K562 (cell line): ENCODE measurements around the gene ETS2. TPM values are rescaled to one million over a fixed set of nuclear protein-coding genes. Genes with fewer than 3 reads are reported as not detected.

Experiments used
- ATAC-seq: fragments of 200-7000 bp; cut with Tn5 transposase; 3 replicates; pipeline ENCODE4 v1.9.1; 2020; ENCODE audit warnings: moderate library complexity
- BruUV-seq: library from RNA; stranded (reverse); fragments of 400-500 nt; replicated peaks from 2 replicates; lab custom pipeline; 2021; lab: Mats Ljungman, UMichigan
- CTCF ChIA-PET: fragments of 300-600 bp; formaldehyde crosslinking; extraction: SDS; loops from one replicate; lab custom pipeline; 2021; ENCODE audit warnings: low intra/inter-chr PET ratio; lab: Yijun Ruan, JAX
- POLR2A ChIA-PET: fragments of 300-600, 350-650 bp; sonication (Branson Sonifier 250); formaldehyde crosslinking; extraction: SDS; loops from one replicate; lab custom pipeline; 2021; ENCODE audit warnings: antibody characterized with exemption, inconsistent platforms; lab: Yijun Ruan, JAX
- DNase-seq, 4 experiments: peaks; one replicate each; pipeline versions ENCODE4 v3.0.0 to v3.0.0-alpha.2; 2011 to 2018; ENCODE audit warnings: low spot score in 3 of 4, mixed read lengths in 3 of 4; ENCODE audit errors: extremely low read depth in 1 of 4
- FAIRE-seq: peaks from 2 replicates; lab custom pipeline; 2011; peaks lifted over from hg19 to GRCh38; lab: Jason Lieb, UNC
- H2AFZ ChIP-seq: 2 replicates; pipeline ENCODE4 v1.6.0; 2011; ENCODE audit warnings: low read depth, low read length, control low read depth, inconsistent platforms
- H3K27ac ChIP-seq: fragments of 200-600 bp; 3 replicates; pipeline ENCODE4 v1.8.0; 2011; ENCODE audit warnings: low read depth, mild to moderate bottlenecking, control low read depth, inconsistent platforms, low read length, moderate library complexity, mixed read lengths; ENCODE audit errors: extremely low read depth
- H3K27me3 ChIP-seq, 2 experiments: fragments of 300-600 bp in 1 of 2; 2 replicates in 1 of 2; 3 replicates in 1 of 2; pipeline versions ENCODE4 v1.6.0 to v1.8.0; 2011; ENCODE audit warnings: inconsistent platforms in 2 of 2, low read length in 2 of 2, mild to moderate bottlenecking in 1 of 2, mixed read lengths in 1 of 2, moderate library complexity in 1 of 2; ENCODE audit not compliant: control insufficient read depth in 2 of 2, insufficient read depth in 2 of 2
- H3K36me3 ChIP-seq: fragments of 300-600 bp; 3 replicates; pipeline ENCODE4 v1.8.0; 2011; ENCODE audit warnings: mild to moderate bottlenecking, low read length, inconsistent platforms; ENCODE audit not compliant: control insufficient read depth, insufficient read depth
- H3K4me1 ChIP-seq, 2 experiments: fragments of 200-600 bp in 1 of 2; replicated peaks in 1 of 2; 2 replicates in 1 of 2; 3 replicates in 1 of 2; pipeline versions ENCODE4 v1.5.1 to v1.8.0; 2011; ENCODE audit warnings: inconsistent platforms in 2 of 2, low read length in 2 of 2, mild to moderate bottlenecking in 1 of 2, mixed read lengths in 1 of 2, moderate library complexity in 1 of 2; ENCODE audit not compliant: control insufficient read depth in 2 of 2, insufficient read depth in 2 of 2
- H3K4me2 ChIP-seq: 2 replicates; pipeline ENCODE4 v1.6.1; 2011; ENCODE audit warnings: low read length, control low read depth, inconsistent platforms, mixed read lengths; ENCODE audit not compliant: insufficient read depth
- H3K4me3 ChIP-seq: fragments of 200-600 bp; sonication (generic), shearing (Covaris generic); 2 replicates; pipeline ENCODE4 v1.5.1; 2016; ENCODE audit warnings: control low read depth, inconsistent platforms
- H3K79me2 ChIP-seq: fragments of 200-600 bp; 3 replicates; pipeline ENCODE4 v1.8.0; 2011; ENCODE audit warnings: low read length, inconsistent platforms; ENCODE audit not compliant: control insufficient read depth, insufficient read depth
- H3K9ac ChIP-seq, 2 experiments: 2 replicates each; pipeline versions ENCODE4 v1.6.0 to v1.6.1; 2011; ENCODE audit warnings: low read depth in 2 of 2, low read length in 2 of 2, control low read depth in 1 of 2, inconsistent platforms in 1 of 2, mild to moderate bottlenecking in 1 of 2, mixed read lengths in 1 of 2; ENCODE audit not compliant: insufficient read depth in 1 of 2
- H3K9me1 ChIP-seq: one replicate; pipeline ENCODE4 v1.6.0; 2011; ENCODE audit warnings: inconsistent platforms, mild to moderate bottlenecking, low read length, moderate library complexity; ENCODE audit not compliant: control insufficient read depth, insufficient read depth
- H3K9me3 ChIP-seq: replicated peaks from 2 replicates; pipeline ENCODE4 v1.5.1; 2011; ENCODE audit warnings: low read depth, low read length, inconsistent platforms; ENCODE audit not compliant: control insufficient read depth, insufficient read depth
- H4K20me1 ChIP-seq: replicated peaks from 2 replicates; pipeline ENCODE4 v1.6.1; 2011; ENCODE audit warnings: low read length, inconsistent platforms, mixed read lengths; ENCODE audit not compliant: control insufficient read depth, insufficient read depth
- ATF1 ChIP-seq, 2 experiments: fragments of 450-650 bp in 1 of 2; IDR thresholded peaks; 2 replicates each; pipeline ENCODE4 v1.6.1; 2016; ENCODE audit warnings: missing compliant biosample characterization in 1 of 2, missing genetic modification characterization in 1 of 2
- HCFC1 ChIP-seq: IDR thresholded peaks from 2 replicates; pipeline ENCODE4 v1.6.1; 2012; ENCODE audit warnings: low read depth, low read length, improper control_type of control experiment
- POLR2AphosphoS5 ChIP-seq: IDR thresholded peaks from 2 replicates; pipeline ENCODE4 v1.6.1; 2011; ENCODE audit warnings: mild to moderate bottlenecking, low read depth, low read length, moderate library complexity; ENCODE audit not compliant: control insufficient read depth, insufficient read depth
- SUPT5H ChIP-seq: fragments of 450-650 bp; IDR thresholded peaks from 2 replicates; pipeline ENCODE4 v1.6.1; 2016
- WGBS: fragments of 100-300 bp; shearing (Covaris generic); methylation state at CpG from one replicate; pipeline ENCODE4 v1.1.6; 2016; ENCODE audit warnings: low coverage, mixed read lengths; ENCODE audit not compliant: insufficient coverage; ENCODE audit errors: missing lambda C conversion rate; 5-methylcytosine and 5-hydroxymethylcytosine counted together
- in situ Hi-C: fragments of 300-500 bp; cut with MboI; formaldehyde crosslinking; loops from 4 replicates; pipeline ENCODE4 v1.15.0; 2018; ENCODE audit warnings: inconsistent platforms, mixed read lengths
- intact Hi-C: fragments of 100-400 bp; cut with micrococcal nuclease; formaldehyde crosslinking; loops from 2 replicates; pipeline ENCODE4 v1.14.2; 2022
- polyA plus RNA-seq, 8 experiments: library from polyadenylated mRNA; depleted of rRNA in 4 of 8; stranded (reverse) in 5 of 8; unstranded in 3 of 8; fragments of >200 nt; fragmentation: Nextera tagmentation in 2 of 8; fragmentation: Illumina TruSeq in 1 of 8; extraction: Ambion mirVana in 2 of 8; extraction: Trizol in 1 of 8; gene quantifications; 2 replicates each; pipeline versions ENCODE4 v1.2.1 to v1.2.3, GENCODE V29; 2011 to 2014; ENCODE audit warnings: inconsistent platforms in 1 of 8, missing spikeins in 1 of 8
- total RNA-seq, 7 experiments: library from RNA; depleted of rRNA in 6 of 7; stranded (reverse); fragments of >200 nt in 6 of 7; fragmentation: Illumina TruSeq in 2 of 7; extraction: Trizol in 2 of 7; gene quantifications; 2 replicates each; pipeline versions ENCODE4 v1.2.1 to v1.2.3, GENCODE V29; 2011 to 2021; ENCODE audit warnings: low replicate concordance in 1 of 7
- TF ChIP-seq, protein P1 (sequence below): sonication (generic); IDR thresholded peaks from 2 replicates; pipeline ENCODE4 v1.6.1; 2016
- TF ChIP-seq, protein P2 (sequence below), 2 experiments: fragments of 450-650 bp in 1 of 2; sonication (generic) in 1 of 2; formaldehyde crosslinking in 1 of 2; IDR thresholded peaks in 1 of 2; conservative IDR thresholded peaks in 1 of 2; 2 replicates each; pipeline versions ENCODE4 v1.6.1 to v1.8.1; 2016 to 2023; ENCODE audit warnings: mild to moderate bottlenecking in 2 of 2, moderate library complexity in 2 of 2, inconsistent platforms in 1 of 2, missing genetic modification reagents in 1 of 2

ETS2 gene
- total and polyA plus RNA-seq, 9 of the 15 experiments (the other 6 are each of a cell fraction or from before 2014, with no cell fraction given): 1.7 to 24.4 (median 12.2) TPM

DNA sequence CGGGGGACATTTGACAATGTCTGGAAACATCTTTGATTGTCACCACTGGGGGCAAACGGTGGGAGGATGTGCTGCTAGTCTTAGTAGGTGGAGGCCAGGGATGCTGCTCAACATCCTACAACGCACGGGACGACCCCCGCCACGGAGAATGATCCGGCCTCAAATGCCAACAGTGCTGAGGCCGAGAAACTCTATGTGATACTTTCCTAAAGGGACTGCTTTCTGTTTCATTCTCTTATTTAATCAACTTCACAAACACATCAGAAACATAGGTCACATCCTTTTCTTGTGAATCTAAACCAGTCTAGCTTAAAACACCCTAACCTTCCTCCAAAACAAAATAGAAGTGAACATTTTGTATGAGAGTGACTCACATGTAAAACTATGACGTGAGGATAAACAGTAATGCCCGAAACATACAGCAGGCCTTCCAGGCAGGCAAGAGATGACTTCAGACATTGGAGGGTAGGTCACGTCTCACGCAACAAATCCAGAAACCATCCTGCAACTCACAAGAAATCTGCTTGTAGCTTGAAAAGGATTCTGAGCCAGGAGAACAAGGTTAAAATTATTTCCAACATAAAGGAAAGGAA lies 37.2 kb upstream of the ETS2 start:
- no peak overlapping the region for H2AFZ ChIP-seq
- CTCF ChIA-PET: no interaction called here
- FAIRE-seq (peak; percentile 55), DNase-seq (peak in 2 of 4 experiments; percentile 24 to 26), ATAC-seq (no peak)
- no peak for TF ChIP-seq ATF1 (CRISPR knock-in tag; IDR thresholded peaks at IDR 0.05)
- TF ChIP-seq ATF1 (tag; IDR thresholded peaks at IDR 0.05): 0 out of 2 replicates have a peak, but pooled peaks have one; percentile 24
- no peak for TF ChIP-seq POLR2AphosphoS5
- no peak for TF ChIP-seq HCFC1
- no peak for TF ChIP-seq SUPT5H
- TF ChIP-seq, protein P1, sequence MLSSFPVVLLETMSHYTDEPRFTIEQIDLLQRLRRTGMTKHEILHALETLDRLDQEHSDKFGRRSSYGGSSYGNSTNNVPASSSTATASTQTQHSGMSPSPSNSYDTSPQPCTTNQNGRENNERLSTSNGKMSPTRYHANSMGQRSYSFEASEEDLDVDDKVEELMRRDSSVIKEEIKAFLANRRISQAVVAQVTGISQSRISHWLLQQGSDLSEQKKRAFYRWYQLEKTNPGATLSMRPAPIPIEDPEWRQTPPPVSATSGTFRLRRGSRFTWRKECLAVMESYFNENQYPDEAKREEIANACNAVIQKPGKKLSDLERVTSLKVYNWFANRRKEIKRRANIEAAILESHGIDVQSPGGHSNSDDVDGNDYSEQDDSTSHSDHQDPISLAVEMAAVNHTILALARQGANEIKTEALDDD: no peak
- TF ChIP-seq, protein P2, sequence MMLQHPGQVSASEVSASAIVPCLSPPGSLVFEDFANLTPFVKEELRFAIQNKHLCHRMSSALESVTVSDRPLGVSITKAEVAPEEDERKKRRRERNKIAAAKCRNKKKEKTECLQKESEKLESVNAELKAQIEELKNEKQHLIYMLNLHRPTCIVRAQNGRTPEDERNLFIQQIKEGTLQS (IDR thresholded peaks at IDR 0.05): 0 out of 2 replicates have a peak, but pooled peaks have one; percentile 41
- TF ChIP-seq, protein P2 (CRISPR knock-in tag; conservative IDR thresholded peaks at IDR 0.05): no peak
- no peak overlapping the region for H3K4me2 ChIP-seq
- no peaks in the 10 kb centered on the region for H3K4me1 ChIP-seq
- intact Hi-C loops (no loop called here), in situ Hi-C loops (no loop called here)
- H3K27me3 ChIP-seq: peaks cover 39 to 48% of the 10 kb centered on the region in 2 experiments
- no peak overlapping the region for H3K4me3 ChIP-seq
- no peaks in the 10 kb centered on the region for H3K79me2 ChIP-seq
- H3K9ac ChIP-seq: no peak overlapping the region
- H3K9me1 ChIP-seq: no peaks in the 10 kb centered on the region
- BruUV-seq: no TSS peak
- WGBS: 1% methylated on average over 13 of the region's 13 CpGs
- H3K36me3 ChIP-seq: no peaks in the 10 kb centered on the region
- H3K9me3 ChIP-seq: peaks cover 7% of the 10 kb centered on the region; the same call in 1 of the 2 replicates
- no peak overlapping the region for H3K27ac ChIP-seq
- no peaks in the 10 kb centered on the region for H4K20me1 ChIP-seq
- POLR2A ChIA-PET: interaction anchor here (0.6 to 1.3 kb wide), 4 partner anchors 19 to 742 kb away, joined by 3 to 5 read pairs (median 4); a partner anchor contains a TSS
